ENCODE measurements around the gene COMMD10. TPM values are rescaled to one million over a fixed set of nuclear protein-coding genes. Genes with fewer than 3 reads are reported as not detected.

Gene COMMD10
- total and polyA plus RNA-seq, 2 of the 4 experiments (the other 2 are of a cell fraction): 12.8 to 20.4 TPM

- intact Hi-C loops (cut with micrococcal nuclease) (no loop called here), in situ Hi-C loops (cut with MboI; ENCODE audit: low sequenced_read_pairs) (no loop called here), dilution Hi-C loops (cut with HindIII; ENCODE audit: low sequenced_read_pairs, unreplicated experiment) (no loop called here)
- Histone ChIP-seq H3K4ac (ENCODE audit: low read depth, low read length) (no peak overlapping the region), H3K18ac (ENCODE audit: low read depth, low read length) (no peak overlapping the region), H3K56ac (ENCODE audit: extremely low read depth, insufficient read depth, low read length) (no peak overlapping the region), H4K8ac (ENCODE audit: low read depth in 2 of 2, low read length in 2 of 2) (no peak overlapping the region), H2BK20ac (ENCODE audit: low read depth, low read length) (no peak overlapping the region), H2BK120ac (ENCODE audit: low read depth, low read length) (no peak overlapping the region), H2BK15ac (ENCODE audit: low read depth, low read length) (no peak overlapping the region), H4K5ac (ENCODE audit: low read depth, low read length) (no peak overlapping the region), H3K27me3 (ENCODE audit: control insufficient read depth, insufficient read depth, low read length) (no peaks in the 10 kb centered on the region), H4K91ac (ENCODE audit: insufficient read depth, low read depth, low read length) (no peak overlapping the region), H2AK5ac (ENCODE audit: low read depth, low read length) (no peak overlapping the region), H2BK5ac (ENCODE audit: low read depth, low read length, poor library complexity, severe bottlenecking) (no peak overlapping the region), H2AFZ (replicated peaks; ENCODE audit: low read length, poor library complexity) (no peak overlapping the region), H3K4me2 (ENCODE audit: low read depth, low read length) (no peak overlapping the region), H3K27ac (ENCODE audit: insufficient read depth, low read length) (no peak overlapping the region), H3K14ac (replicated peaks; ENCODE audit: low read depth, low read length) (no peak overlapping the region), H2AK9ac (replicated peaks; ENCODE audit: low read depth, low read length, poor library complexity) (no peak overlapping the region), H3K9me3 (ENCODE audit: control insufficient read depth, insufficient read depth, low read length) (no peaks in the 10 kb centered on the region), H3K9me1 (ENCODE audit: insufficient read depth, low read length) (no peaks in the 10 kb centered on the region), H3K4me3 (ENCODE audit: insufficient read depth, low read depth, low read length) (no peak overlapping the region), H4K20me1 (ENCODE audit: insufficient read depth, low read length) (no peaks in the 10 kb centered on the region), H3K23ac (ENCODE audit: low read depth, low read length) (no peak overlapping the region), H3K36me3 (ENCODE audit: control insufficient read depth, insufficient read depth, low read length) (peaks cover 7% of the 10 kb centered on the region), H3K4me1 (ENCODE audit: control insufficient read depth, insufficient read depth, low read length) (no peaks in the 10 kb centered on the region), H3K9ac (ENCODE audit: low read depth, low read length) (no peak overlapping the region), H3K79me1 (ENCODE audit: low read depth in 1 of 2, low read length in 2 of 2) (peaks cover 9 to 11% of the 10 kb centered on the region in 2 experiments; a peak in 3 of 4 replicates)
- ChIA-PET CTCF (no interaction called here), POLR2A (ENCODE audit: unreplicated experiment) (no interaction called here)
- WGBS, 2 experiments (ENCODE audit: extremely low coverage in 2 of 2, insufficient read length in 1 of 2): no CpG with 5 or more reads among the region's 3 CpGs
- BruUV-seq (replicated peaks): no TSS peak
- no peak for TF ChIP-seq ELK1 (IDR thresholded peaks at IDR 0.05; ENCODE audit: borderline replicate concordance, low read depth, low read length)
- ATAC-seq (ENCODE audit: low read depth) (no peak), DNase-seq (no peak)
Observed at GRCh38 chr5:116090302-116090701, 5.5 kb downstream of the COMMD10 start.

All from IMR-90 (cell line).